ENCODE results near the gene MEF2C. TPM values are rescaled to one million over a fixed set of nuclear protein-coding genes. Genes with fewer than 3 reads are reported as not detected.

Gene MEF2C
- total RNA-seq, 1 experiment from 2014 or later: 1.7 TPM

GRCh38 chr5:88696466-88696865, 186.5 kb downstream of the MEF2C start:
- no peak for DNase-seq (ENCODE audit: low spot score)
- TF ChIP-seq FOXK1 (CRISPR knock-in tag; IDR thresholded peaks at IDR 0.05) (no peak), NR2C2 (CRISPR knock-in tag; IDR thresholded peaks at IDR 0.05) (no peak), MLX (CRISPR knock-in tag; IDR thresholded peaks at IDR 0.05) (no peak), ZNF232 (CRISPR knock-in tag; IDR thresholded peaks at IDR 0.05) (no peak), FOXP4 (CRISPR knock-in tag; IDR thresholded peaks at IDR 0.05) (no peak), TEAD4 (CRISPR knock-in tag; IDR thresholded peaks at IDR 0.05) (no peak), TP53 (CRISPR knock-in tag; IDR thresholded peaks at IDR 0.05) (no peak), ATF6 (CRISPR knock-in tag; IDR thresholded peaks at IDR 0.05) (no peak), OVOL2 (CRISPR knock-in tag; IDR thresholded peaks at IDR 0.05; ENCODE audit: borderline replicate concordance) (no peak), TCF7 (CRISPR knock-in tag; IDR thresholded peaks at IDR 0.05; ENCODE audit: low read depth) (no peak), ETV6 (CRISPR knock-in tag; IDR thresholded peaks at IDR 0.05) (no peak), ZNF281 (CRISPR knock-in tag; IDR thresholded peaks at IDR 0.05) (no peak), ZNF219 (CRISPR knock-in tag; IDR thresholded peaks at IDR 0.05; ENCODE audit: borderline replicate concordance) (no peak), ZNF396 (CRISPR knock-in tag; IDR thresholded peaks at IDR 0.05; ENCODE audit: borderline replicate concordance) (no peak), PRDM15 (CRISPR knock-in tag; IDR thresholded peaks at IDR 0.05) (no peak), ZNF512 (CRISPR knock-in tag; IDR thresholded peaks at IDR 0.05; ENCODE audit: borderline replicate concordance) (no peak), ATF3 (CRISPR knock-in tag; conservative IDR thresholded peaks at IDR 0.05) (no peak), ZNF423 (CRISPR knock-in tag; IDR thresholded peaks at IDR 0.05) (no peak), SMAD4 (CRISPR knock-in tag; IDR thresholded peaks at IDR 0.05) (no peak)
- CTCF ChIA-PET: interaction anchor here (1.0 to 3.8 kb wide), 7 partner anchors 8 to 915 kb away, joined by 3 to 33 read pairs (median 3); no protein-coding TSS in a partner anchor
- Mint-ChIP-seq H3K27me3 (ENCODE audit: low read depth) (peaks cover 78% of the 10 kb centered on the region), H3K9me3 (peaks cover 1% of the 10 kb centered on the region; the same call in 1 of the 2 replicates), H3K4me3 (no peak overlapping the region), H3K4me1 (peaks cover 53% of the 10 kb centered on the region), H3K36me3 (no peaks in the 10 kb centered on the region), H3K27ac (no peak overlapping the region)
- POLR2A ChIA-PET: interaction anchor here (0.6 kb wide), 1 partner anchor 12 kb away, joined by 3 read pairs; no protein-coding TSS in a partner anchor
- ATAC-seq: peak; percentile 30
